Hematopoietic multipotent progenitor cell treated with erythropoietin and hydrocortisone succinate and interleukin-3 and kit ligand, for 8 days (in vitro differentiated cells): ENCODE results near the gene SLC22A7.
A peak's percentile ranks its signal among the peaks of the same experiment; 100 is the strongest.

ENCODE experiments used
- DNase-seq: peaks from one replicate; pipeline ENCODE4 v3.0.0-alpha.2; 2015

Gene SLC22A7

DNA sequence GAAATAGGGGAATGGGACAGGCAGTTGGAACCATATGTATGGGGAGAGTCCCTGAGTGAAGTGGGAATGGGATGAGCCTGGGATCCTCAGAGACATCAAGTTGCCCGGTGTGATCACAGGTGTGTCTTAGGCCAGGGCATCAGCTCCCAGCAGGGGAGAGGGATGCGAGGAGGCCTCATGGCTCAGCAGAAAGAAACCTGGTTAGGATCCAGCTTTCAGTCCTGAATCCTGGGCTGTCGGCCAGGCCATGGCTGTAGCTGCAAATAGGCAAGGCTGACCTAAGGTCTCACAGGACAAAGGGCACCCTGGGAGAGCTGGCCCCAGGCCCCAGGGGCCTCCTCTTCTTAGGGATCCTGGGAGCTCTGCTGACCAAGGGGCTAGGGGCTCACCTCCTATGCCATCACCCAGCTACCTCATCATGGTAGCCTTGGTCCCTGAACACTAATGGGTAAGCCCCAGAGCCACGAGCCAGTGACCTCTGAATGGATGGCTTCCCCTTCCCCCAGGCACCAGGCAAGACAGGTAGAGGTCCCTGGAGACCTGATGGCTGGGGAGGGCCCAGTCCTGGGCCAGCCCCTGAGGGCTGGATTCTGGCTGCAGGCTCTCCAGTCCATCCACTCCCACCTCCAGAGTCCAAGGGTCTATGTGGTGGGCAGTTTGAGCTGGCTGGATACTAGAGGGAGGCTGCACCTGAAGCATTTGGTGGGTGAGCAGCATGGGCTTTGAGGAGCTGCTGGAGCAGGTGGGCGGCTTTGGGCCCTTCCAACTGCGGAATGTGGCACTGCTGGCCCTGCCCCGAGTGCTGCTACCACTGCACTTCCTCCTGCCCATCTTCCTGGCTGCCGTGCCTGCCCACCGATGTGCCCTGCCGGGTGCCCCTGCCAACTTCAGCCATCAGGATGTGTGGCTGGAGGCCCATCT lies at the start of gene SLC22A7:
TSS of gene SLC22A7 (plus strand) at position 617 of the 921 bp plus-strand sequence. CDS start at position 716, 99 bp downstream.
- DNase-seq, result no peak

DNA sequence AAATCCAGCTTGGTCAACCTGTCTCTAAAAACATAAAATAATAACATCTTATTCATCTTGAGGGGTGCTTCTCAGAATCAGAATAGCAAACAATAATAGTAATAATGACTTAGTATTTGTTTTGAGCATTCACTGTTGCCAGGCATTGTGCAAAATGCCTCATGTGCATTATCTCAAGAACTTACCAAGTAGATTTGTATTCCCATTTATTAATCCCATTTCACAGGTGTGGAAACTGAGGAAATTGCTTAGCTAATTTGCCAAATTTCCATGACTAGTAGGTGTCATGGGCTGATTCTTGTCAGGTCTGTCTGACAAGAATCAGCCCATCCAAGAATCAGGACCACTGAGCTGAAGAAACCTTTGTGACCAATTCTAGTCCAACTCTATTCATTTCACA lies 49.3 kb upstream of the SLC22A7 start:
- DNase-seq, result no peak

DNA sequence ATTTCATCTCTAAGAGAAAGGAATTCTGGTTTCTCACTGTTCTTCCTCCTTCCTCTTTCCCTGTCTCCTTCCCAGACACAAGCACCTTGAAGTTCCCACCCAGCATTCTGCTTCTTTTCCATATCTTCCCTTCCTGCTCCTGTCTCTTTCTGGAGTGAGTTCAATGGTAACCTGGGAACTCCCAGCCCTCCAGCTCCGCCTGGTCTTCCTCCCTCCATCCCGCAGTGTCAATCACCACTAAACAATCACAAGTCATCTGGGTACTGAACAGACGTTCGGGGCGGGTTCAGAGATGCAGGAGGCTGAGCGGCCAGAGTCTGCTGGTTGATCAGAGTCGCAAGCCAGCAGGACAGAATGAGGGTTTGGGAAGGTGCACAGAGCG lies 47.1 kb upstream of the SLC22A7 start:
- no peak for DNase-seq

- DNase-seq, result no peak
Observed at GRCh38 chr6:43253401-43253800, 44.7 kb upstream of the SLC22A7 start.

DNA sequence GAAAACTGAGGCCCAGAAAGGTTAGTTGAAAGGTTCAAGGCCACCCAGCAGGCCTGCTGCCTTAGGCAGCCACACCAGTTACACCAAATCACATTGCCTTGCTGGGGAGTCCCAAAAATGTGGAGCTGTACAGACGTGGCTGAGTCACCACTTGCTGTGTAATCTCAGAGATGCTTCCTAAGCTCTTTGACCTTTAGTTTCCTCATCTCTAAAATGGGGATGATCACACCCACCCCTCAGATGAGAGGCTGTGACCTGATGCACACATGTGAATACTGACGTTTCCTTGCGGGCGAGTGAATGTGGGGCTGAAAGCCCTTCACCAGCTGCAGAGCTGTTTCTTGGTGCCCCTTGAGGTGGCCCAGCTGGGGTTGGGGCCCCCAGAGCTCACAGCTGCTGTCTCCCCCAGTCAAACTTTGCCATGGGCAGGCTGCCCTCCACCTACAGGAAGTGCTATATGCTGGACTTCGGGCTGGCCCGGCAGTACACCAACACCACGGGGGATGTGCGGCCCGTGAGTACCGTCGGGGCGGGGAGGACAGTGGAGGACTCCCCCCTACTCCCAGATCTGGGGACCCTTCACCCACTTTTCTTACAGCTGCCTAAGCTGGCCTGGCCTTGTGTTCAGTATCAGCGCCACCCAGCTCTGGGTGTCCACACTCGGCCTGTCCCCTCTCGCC lies 43.8 kb upstream of the SLC22A7 start:
- no peak for DNase-seq

DNA sequence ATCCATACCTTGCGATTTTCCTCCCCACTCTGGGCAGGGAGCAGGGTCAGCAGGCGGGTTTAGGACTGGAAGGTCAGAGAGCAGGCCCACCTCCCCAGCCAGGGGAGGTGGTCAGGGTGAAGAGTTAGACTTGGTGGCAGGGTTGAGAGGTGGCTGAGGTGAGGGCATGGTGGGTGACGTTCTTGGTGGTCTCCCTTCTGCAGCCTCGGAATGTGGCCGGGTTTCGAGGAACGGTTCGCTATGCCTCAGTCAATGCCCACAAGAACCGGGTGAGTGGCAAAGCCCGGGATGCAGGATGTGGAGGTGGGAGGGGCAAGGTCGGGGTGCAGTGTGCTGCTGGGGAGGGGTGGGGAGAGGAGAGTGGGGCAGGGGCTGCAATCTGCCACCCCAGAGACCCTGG lies 43.2 kb upstream of the SLC22A7 start:
- DNase-seq, result no peak

DNA sequence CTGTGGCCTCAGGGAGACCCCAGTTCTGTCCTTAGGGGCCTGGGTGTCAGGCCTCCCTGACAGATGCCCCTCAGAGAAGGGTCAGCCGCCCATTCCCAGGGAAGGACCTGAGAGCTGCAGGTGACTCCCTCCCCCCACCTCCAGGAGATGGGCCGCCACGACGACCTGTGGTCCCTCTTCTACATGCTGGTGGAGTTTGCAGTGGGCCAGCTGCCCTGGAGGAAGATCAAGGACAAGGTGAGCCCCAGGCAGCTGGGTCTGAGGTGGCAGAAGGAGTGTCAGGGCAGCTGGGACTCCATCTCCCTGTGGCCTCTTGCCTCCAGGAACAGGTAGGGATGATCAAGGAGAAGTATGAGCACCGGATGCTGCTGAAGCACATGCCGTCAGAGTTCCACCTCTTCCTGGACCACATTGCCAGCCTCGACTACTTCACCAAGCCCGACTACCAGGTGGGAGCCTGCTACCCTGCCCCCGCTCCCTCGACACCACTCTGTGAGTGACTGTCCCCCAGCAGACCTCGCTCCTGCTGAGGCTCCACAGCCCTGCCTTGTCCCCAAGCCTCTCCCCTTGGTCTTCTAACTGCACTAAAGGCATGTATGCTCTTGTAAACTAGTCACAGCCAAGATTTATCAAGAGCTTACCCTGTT lies 42.5 kb upstream of the SLC22A7 start:
- no peak for DNase-seq

GRCh38 chr6:43256670-43257366 lies 41.2 kb upstream of the SLC22A7 start:
- DNase-seq, result no peak

DNA sequence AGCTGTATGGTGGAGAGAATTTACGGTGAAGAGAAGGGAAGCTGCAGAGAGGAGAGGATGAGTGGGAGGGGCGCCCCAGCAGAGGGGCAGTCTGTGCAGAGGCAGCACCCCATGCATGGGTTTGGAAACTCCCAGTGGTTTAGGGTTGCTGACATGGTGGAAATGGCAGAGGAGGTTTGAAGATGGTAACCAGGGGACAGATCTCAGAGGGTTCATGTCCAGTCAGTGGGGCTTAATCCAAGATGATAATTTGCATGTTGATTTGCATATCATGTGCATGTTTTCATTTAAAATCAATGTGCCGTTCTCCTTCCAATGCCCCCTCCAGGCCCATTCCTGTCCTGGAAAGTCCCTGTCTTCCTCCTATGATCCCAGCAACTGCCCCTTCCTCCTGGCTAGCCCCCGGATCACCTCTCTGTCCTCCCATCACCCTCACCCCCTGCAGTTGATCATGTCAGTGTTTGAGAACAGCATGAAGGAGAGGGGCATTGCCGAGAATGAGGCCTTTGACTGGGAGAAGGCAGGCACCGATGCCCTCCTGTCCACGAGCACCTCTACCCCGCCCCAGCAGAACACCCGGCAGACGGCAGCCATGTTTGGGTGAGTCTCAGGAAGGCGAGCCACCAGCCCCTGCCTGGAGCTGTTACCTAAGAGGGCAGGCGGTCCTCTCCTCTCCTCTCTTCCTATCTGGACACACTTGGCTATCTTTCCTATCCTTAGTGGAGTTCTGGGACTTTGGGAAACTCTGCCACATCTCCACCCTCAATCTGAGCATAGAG lies 40.5 kb upstream of the SLC22A7 start:
- no peak for DNase-seq

- no peak for DNase-seq
Observed at GRCh38 chr6:43258180-43258579, 39.9 kb upstream of the SLC22A7 start.

DNA sequence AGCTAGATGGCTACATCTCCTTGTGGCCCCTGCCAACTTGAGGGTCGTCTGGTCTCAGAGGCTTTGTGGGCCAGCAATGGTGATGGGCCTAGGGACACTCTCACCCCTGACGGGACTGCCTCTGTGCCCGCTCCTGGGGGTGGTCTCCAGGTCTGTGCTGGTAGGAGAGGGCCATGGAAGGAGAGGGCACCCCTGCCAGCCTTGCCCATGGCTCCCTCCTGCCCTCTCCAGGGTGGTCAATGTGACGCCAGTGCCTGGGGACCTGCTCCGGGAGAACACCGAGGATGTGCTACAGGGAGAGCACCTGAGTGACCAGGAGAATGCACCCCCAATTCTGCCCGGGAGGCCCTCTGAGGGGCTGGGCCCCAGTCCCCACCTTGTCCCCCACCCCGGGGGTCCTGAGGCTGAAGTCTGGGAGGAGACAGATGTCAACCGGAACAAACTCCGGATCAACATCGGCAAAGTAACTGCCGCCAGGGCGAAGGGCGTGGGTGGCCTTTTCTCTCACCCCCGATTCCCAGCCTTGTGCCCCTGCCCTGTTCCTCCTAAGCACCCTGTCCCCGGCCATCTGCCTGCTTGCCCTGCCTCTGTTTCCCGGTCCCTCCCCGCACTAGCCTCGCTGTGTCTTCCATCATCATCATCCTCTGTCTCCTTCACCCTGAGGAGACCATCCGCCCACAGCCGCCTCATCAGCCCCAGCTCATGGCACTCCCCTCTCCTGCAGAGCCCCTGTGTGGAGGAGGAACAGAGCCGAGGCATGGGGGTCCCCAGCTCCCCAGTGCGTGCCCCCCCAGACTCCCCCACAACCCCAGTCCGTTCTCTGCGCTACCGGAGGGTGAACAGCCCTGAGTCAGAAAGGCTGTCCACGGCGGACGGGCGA lies 39.0 kb upstream of the SLC22A7 start:
- DNase-seq, result no peak

DNA sequence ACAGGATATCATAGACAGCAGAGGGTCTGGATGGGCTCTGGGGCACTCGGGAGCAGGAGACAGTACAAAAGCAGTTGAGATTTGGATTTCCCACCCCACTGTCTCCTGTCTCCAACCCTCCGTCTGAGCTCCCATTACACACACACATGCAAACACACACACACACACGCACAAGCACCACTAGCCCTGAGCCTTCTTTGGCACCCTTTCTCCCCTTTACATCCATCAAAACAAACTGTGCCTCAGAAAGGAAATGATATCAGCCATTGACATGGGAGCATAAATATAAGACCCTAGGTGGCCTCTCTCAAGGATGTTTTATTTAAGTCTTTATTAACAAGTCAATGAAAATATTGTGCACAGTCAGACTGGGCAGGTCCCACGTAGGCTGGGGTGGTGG lies 37.3 kb upstream of the SLC22A7 start:
- DNase-seq, result no peak

DNA sequence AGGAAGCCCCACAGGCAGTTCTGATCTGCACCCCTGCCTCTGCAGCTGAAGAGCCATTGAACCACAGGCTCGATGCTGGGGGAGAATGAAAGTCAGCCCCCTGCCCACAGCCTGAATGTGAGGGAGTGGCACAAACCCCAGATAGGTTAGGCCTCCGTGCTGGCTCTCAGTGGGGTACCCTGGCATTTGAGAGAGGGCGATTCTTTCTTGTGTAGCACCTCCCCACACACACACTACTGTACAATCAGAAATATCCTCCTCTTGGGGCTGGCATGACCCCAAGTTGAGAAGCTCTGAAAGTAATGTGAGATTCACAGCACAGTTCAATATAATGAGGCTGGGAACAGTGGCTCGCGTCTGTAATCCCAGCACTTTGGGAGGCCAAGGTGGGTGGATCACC lies 36.9 kb upstream of the SLC22A7 start:
- DNase-seq, result no peak

DNA sequence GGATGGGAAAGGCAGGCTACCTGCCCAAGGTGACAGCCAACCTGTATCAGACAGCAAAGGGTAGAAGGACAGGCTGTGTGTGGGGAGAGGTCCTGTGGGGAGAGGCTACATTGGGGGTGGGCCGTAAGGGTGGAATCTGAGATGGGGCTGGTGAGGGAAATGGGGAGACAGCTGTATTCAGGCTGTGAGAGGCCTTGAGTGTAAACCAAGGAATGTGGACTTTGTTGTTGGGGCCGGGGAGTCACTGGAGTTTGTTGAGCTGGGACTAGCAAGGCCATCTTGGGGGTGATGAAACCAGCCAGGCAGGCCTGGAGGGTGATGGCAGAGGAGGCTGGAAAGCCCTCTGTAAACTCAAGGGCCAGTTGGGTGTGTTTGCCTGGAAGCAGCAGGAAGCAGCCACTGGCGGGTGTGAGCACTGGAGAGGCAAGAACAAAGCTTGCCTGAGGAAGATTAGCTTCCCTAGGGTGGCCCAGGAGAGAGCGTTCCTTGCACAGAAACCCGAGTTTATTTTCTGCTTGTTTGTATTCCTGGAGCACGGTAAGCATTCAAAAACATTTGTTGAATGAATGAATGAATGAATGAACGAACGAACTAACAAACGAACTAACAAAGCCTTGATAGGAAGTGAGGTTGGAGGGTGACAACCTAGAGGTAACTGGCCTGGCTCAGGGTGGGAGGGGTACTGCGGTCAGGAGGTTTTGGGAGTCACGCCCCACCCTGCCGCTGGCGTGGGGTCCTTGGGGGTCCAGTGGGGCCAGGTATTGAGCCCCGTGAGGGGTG lies 35.9 kb upstream of the SLC22A7 start:
- no peak for DNase-seq

- DNase-seq, result no peak
Observed at GRCh38 chr6:43262780-43263313, 35.2 kb upstream of the SLC22A7 start.

- peak; percentile 78 for DNase-seq
Observed at GRCh38 chr6:43263314-43264178, 34.5 kb upstream of the SLC22A7 start.

DNA sequence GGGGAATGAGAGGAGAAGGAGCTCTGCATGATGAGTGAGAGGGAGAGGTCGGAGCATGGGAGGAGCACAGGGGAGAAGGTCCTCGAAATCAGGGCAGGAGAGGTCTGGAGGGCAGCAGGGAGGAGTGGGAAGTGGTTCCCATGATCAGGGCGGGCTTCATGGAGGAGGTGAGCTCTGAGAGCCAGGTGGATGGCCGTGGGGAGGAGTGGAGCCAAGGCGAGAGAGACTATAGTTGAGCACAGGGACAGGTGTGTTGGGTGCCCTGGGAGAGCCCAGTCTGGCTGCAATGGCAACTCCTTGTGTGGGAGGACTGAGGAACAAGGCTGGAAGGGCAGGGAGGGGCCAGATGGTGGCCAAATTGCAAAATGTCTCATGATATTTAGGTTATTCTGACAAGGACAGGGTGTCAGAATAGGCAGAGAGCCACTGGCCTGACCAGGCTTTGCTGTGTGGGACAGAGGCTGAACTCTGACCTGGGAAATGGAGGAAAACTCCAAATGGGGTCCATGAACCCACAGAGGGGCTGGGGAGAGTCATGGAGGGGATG lies 33.4 kb upstream of the SLC22A7 start:
- DNase-seq, result no peak

DNA sequence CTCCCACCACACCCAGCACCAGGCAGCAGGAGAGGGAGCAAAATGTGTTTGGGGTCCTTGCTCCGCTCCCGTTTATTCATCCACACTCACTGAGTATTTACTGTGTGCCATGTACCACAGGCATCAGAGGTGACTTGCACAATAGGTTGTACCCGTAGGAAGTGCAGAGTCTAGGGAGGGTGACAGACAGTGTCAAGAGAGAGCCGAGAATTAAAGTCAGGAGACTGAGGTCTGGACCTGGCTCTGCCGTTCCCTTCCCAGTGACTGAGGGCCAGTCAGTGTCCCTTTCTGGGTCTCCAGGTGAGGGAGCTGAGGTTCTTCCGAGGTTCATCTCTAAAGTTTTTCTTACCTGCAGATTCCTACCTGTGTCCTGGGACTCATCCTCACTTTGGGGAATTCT lies 32.5 kb upstream of the SLC22A7 start:
- DNase-seq, result no peak
